Caco-2 (cell line): Measurements from ENCODE around the gene SCYL1. TPM values are rescaled to one million over a fixed set of nuclear protein-coding genes. Genes with fewer than 3 reads are reported as not detected.
A peak's percentile ranks its signal among the peaks of the same experiment; 100 is the strongest.

ENCODE experiments used
- BruUV-seq: library from RNA; stranded (reverse); fragments of 400-500 nt; replicated peaks from 2 replicates; lab custom pipeline; 2021; lab: Mats Ljungman, UMichigan
- CTCF ChIA-PET: fragments of 300-600 bp; sonication (Branson Sonifier 250); formaldehyde crosslinking; loops from one replicate; lab custom pipeline; 2022; ENCODE audit warnings: antibody characterized with exemption; lab: Charles Lee
- POLR2A ChIA-PET: fragments of 300-600 bp; sonication (Branson Sonifier 250); formaldehyde crosslinking; loops from one replicate; lab custom pipeline; 2022; ENCODE audit warnings: antibody characterized with exemption; lab: Charles Lee
- DNase-seq, 2 experiments: peaks; one replicate each; pipeline versions ENCODE4 v3.0.0 to v3.0.0-alpha.2; 2020 to 2022
- H3K27me3 ChIP-seq: replicated peaks from 2 replicates; pipeline ENCODE4 v1.6.0; 2011; ENCODE audit warnings: low read length; ENCODE audit not compliant: control insufficient read depth, insufficient read depth
- H3K36me3 ChIP-seq: 2 replicates; pipeline ENCODE4 v1.5.1; 2011; ENCODE audit warnings: low read length; ENCODE audit not compliant: control insufficient read depth, insufficient read depth
- H3K4me1 ChIP-seq: fragments of 250-450 bp; sonication (Bioruptor Pico); 2 replicates; pipeline ENCODE4 v1.5.1; 2020; ENCODE audit warnings: mild to moderate bottlenecking
- H3K4me3 ChIP-seq: 2 replicates; pipeline ENCODE4 v1.5.1; 2011; ENCODE audit warnings: low read depth, mild to moderate bottlenecking, control low read depth, low read length
- H3K9me3 ChIP-seq: fragments of 250-450 bp; sonication (Bioruptor Pico); 2 replicates; pipeline ENCODE4 v1.5.1; 2020; ENCODE audit warnings: mild to moderate bottlenecking, moderate library complexity
- H3K27ac Mint-ChIP-seq: one replicate; pipeline ENCODE4 v1.8.0; 2022; ENCODE audit warnings: mixed read lengths; ENCODE audit not compliant: unreplicated experiment
- H3K27me3 Mint-ChIP-seq: one replicate; pipeline ENCODE4 v1.8.0; 2022; ENCODE audit warnings: mixed read lengths; ENCODE audit not compliant: insufficient read depth, unreplicated experiment
- H3K36me3 Mint-ChIP-seq: one replicate; pipeline ENCODE4 v1.8.0; 2022; ENCODE audit warnings: mild to moderate bottlenecking, mixed read lengths; ENCODE audit not compliant: insufficient read depth, unreplicated experiment
- H3K4me1 Mint-ChIP-seq: one replicate; pipeline ENCODE4 v1.8.0; 2022; ENCODE audit warnings: low read depth, mixed read lengths; ENCODE audit not compliant: unreplicated experiment
- H3K4me3 Mint-ChIP-seq: one replicate; pipeline ENCODE4 v1.8.0; 2022; ENCODE audit warnings: mild to moderate bottlenecking, moderate library complexity, mixed read lengths; ENCODE audit not compliant: unreplicated experiment
- H3K9me3 Mint-ChIP-seq: one replicate; pipeline ENCODE4 v1.8.0; 2022; ENCODE audit warnings: mixed read lengths; ENCODE audit not compliant: unreplicated experiment
- CTCF ChIP-seq, 2 experiments: fragments of 200-600 bp in 1 of 2; IDR thresholded peaks; 1 replicate in 1 of 2; 2 replicates in 1 of 2; pipeline versions ENCODE4 v1.5.1 to v1.8.0; 2011 to 2022; ENCODE audit warnings: antibody characterized with exemption in 1 of 2, control low read depth in 1 of 2, inconsistent platforms in 1 of 2, low read depth in 1 of 2, low read length in 1 of 2, mild to moderate bottlenecking in 1 of 2, moderate library complexity in 1 of 2; ENCODE audit not compliant: insufficient read depth in 1 of 2, severe bottlenecking in 1 of 2, unreplicated experiment in 1 of 2
- intact Hi-C: fragments of 100-400 bp; cut with micrococcal nuclease; formaldehyde crosslinking; loops from one replicate; pipeline ENCODE4 v1.10.0; 2022; ENCODE audit not compliant: unreplicated experiment
- total RNA-seq: library from RNA; stranded (reverse); gene quantifications from 2 replicates; pipeline ENCODE4 v1.2.3, GENCODE V29; 2022

Gene SCYL1
- total RNA-seq, 1 experiment from 2014 or later, result 123 TPM

- no peaks in the 10 kb centered on the region for H3K36me3 ChIP-seq
- CTCF ChIA-PET, result interaction anchor here (0.6 to 5.9 kb wide), 12 partner anchors 8 to 601 kb away, joined by 3 to 71 read pairs (median 4); partner anchors contain the start of gene MALAT1
- POLR2A ChIA-PET, result interaction anchor here (0.6 to 8.1 kb wide), 14 partner anchors 12 to 162 kb away, joined by 3 to 377 read pairs (median 4); partner anchors contain the start of genes DPF2, FAM89B, MALAT1 and NEAT1
- H3K36me3 Mint-ChIP-seq, result peaks cover 43% of the 10 kb centered on the region
- no peaks in the 10 kb centered on the region for H3K27me3 Mint-ChIP-seq
- intact Hi-C loops, result loop anchor here (1.0 kb wide), 4 partner anchors 7 to 72 kb away; no protein-coding TSS in a partner anchor
- no peak for TF ChIP-seq CTCF (IDR thresholded peaks at IDR 0.05; ENCODE audit: insufficient read depth in 1 of 2, low read depth in 1 of 2, low read length in 1 of 2, severe bottlenecking in 1 of 2, unreplicated experiment in 1 of 2)
- H3K4me3 ChIP-seq, result peak overlapping the region; percentile 14
- no peaks in the 10 kb centered on the region for H3K9me3 Mint-ChIP-seq
- H3K27ac Mint-ChIP-seq, result peak overlapping the region; percentile 100
- peak; percentile 83 to 90 for DNase-seq
- H3K4me1 ChIP-seq, result peaks cover 94% of the 10 kb centered on the region
- BruUV-seq, result TSS peak; percentile 79
- H3K27me3 ChIP-seq, result no peaks in the 10 kb centered on the region
- H3K4me1 Mint-ChIP-seq, result peaks cover 74% of the 10 kb centered on the region
- H3K4me3 Mint-ChIP-seq, result peak overlapping the region; percentile 74
- H3K9me3 ChIP-seq, result no peaks in the 10 kb centered on the region
These were observed 35.1 kb upstream of the SCYL1 start for GRCh38 chr11:65489706-65490320.

GRCh38 chr11:65491163-65491465 lies 33.8 kb upstream of the SCYL1 start:
- POLR2A ChIA-PET, result interaction anchor here (0.9 to 8.1 kb wide), 6 partner anchors 12 to 69 kb away, joined by 4 to 377 read pairs (median 5); partner anchors contain the start of genes MALAT1 and NEAT1

More at GRCh38 chr11:65491163-65491465, 33.8 kb upstream of the SCYL1 start:
- Histone ChIP-seq H3K4me3 (no peak overlapping the region), H3K27me3 (no peaks in the 10 kb centered on the region), H3K36me3 (no peaks in the 10 kb centered on the region), H3K4me1 (peaks cover 85% of the 10 kb centered on the region), H3K9me3 (no peaks in the 10 kb centered on the region)
- Mint-ChIP-seq H3K4me1 (peaks cover 67% of the 10 kb centered on the region), H3K36me3 (peaks cover 33% of the 10 kb centered on the region), H3K27me3 (no peaks in the 10 kb centered on the region), H3K27ac (peak overlapping the region; percentile 100), H3K9me3 (no peaks in the 10 kb centered on the region), H3K4me3 (peak overlapping the region; percentile 74)
- DNase-seq, result no peak
- TF ChIP-seq CTCF (IDR thresholded peaks at IDR 0.05; ENCODE audit: insufficient read depth in 1 of 2, low read depth in 1 of 2, low read length in 1 of 2, severe bottlenecking in 1 of 2, unreplicated experiment in 1 of 2), result no peak
- CTCF ChIA-PET, result interaction anchor here (1.1 to 5.9 kb wide), 4 partner anchors 12 to 74 kb away, joined by 3 to 71 read pairs (median 10); no protein-coding TSS in a partner anchor
- no TSS peak for BruUV-seq
- intact Hi-C loops, result no loop called here
